GM21737 (cell line): ENCODE results near the gene B3GNT3.
"Not testable (repeated sequence)": the region's sequence is repeated elsewhere in the genome, so short reads cannot be mapped to it uniquely, and the experiment has no call there.

ENCODE experiments used
- ATAC-seq: cut with Tn5 transposase; IDR thresholded peaks from one replicate; pipeline ENCODE4 v1.9.1; 2021; ENCODE audit warnings: mild to moderate bottlenecking, moderate library complexity; ENCODE audit not compliant: unreplicated experiment

The B3GNT3 gene

GRCh38 chr19:17796013-17796837, 1.3 kb downstream of the B3GNT3 start:
- ATAC-seq, result no peak

GRCh38 chr19:17796838-17797423, 2.0 kb downstream of the B3GNT3 start:
- no peak for ATAC-seq

GRCh38 chr19:17797424-17798201, 2.7 kb downstream of the B3GNT3 start:
- no peak for ATAC-seq

DNA sequence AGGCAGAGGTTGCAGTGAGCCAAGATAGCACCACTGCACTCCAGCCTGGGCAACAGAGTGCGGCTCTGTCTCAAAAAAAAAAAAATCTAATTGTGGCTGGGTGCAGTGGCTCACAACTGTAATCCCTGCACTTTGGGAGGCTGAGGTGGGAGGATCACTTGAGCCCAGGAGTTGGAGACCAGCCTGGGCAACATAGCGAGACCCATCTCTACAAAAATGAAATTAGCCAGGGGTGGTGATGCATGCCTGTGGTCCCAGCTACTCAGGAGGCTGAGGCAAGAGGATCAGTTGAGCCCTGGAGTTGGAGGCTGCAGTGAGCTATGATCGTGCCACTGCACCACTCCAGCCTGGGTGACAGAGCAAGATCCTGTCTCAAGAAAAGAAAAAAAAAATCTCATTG, 3.7 kb downstream of the B3GNT3 start:
- ATAC-seq, result not testable (repeated sequence)

DNA sequence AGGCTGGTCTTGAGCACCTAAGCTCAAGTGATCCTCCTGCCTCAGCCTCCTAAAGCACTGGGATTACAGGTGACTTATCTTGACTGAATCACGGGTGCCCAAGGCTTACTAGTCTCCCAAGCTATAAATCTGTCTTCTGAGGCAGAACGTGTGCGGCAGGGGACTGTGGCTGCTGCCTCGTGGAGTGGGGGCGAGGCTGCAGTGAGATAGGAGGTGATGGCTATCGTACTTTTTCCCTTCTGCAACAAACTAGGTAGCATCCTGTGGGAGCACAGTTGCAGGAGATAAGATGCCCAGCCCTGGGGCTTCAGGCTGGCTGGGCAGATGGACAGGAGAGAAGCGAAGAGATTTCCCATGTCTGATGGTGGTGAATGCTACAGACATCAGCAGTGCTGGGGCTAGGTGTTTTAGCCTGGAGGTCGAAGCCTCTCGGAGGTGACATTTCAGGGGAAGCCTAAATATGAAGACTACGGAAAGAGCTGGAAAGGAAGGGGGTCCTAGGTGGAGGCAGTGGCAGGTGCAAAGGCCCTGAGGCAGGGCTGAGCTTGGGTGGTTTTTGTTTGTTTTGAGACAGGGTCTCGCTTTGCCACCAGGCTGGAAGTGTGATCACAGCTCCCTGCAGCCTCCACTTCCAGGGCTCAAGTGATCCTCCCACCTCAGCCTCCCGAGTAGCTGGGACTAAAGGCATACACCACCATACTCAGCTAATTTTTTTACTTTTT, 7.4 kb downstream of the B3GNT3 start:
- no peak for ATAC-seq

- no peak for ATAC-seq
Observed at GRCh38 chr19:17803264-17803896, 8.4 kb downstream of the B3GNT3 start.

DNA sequence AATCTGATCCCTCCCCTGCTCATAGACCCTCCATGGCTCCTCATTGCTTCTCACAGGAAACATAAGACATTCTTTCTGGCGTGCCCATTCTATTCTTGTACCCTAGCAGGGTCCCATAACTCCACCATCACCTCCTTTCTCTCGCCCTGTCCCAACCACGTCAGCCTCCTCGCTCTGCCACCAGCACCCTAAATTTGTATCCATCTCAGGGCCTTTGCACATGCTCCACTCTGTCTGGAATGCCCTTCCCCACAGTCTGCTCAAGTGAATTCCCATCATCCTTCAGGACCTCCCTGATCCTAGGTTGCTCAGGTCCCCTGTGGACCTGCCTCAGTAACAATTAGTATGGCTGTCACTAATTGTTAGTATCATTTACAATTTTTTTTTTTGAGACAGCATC, 10.5 kb downstream of the B3GNT3 start:
- ATAC-seq, result no peak

- no peak for ATAC-seq
Observed at GRCh38 chr19:17806945-17807344, 12.0 kb downstream of the B3GNT3 start.

DNA sequence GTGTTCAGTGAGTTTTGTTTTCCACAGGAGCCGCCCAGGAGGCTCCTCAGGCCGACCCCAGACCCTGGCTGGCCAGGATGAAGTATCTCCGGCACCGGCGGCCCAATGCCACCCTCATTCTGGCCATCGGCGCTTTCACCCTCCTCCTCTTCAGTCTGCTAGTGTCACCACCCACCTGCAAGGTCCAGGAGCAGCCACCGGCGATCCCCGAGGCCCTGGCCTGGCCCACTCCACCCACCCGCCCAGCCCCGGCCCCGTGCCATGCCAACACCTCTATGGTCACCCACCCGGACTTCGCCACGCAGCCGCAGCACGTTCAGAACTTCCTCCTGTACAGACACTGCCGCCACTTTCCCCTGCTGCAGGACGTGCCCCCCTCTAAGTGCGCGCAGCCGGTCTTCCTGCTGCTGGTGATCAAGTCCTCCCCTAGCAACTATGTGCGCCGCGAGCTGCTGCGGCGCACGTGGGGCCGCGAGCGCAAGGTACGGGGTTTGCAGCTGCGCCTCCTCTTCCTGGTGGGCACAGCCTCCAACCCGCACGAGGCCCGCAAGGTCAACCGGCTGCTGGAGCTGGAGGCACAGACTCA, 12.9 kb downstream of the B3GNT3 start:
- ATAC-seq, result no peak

DNA sequence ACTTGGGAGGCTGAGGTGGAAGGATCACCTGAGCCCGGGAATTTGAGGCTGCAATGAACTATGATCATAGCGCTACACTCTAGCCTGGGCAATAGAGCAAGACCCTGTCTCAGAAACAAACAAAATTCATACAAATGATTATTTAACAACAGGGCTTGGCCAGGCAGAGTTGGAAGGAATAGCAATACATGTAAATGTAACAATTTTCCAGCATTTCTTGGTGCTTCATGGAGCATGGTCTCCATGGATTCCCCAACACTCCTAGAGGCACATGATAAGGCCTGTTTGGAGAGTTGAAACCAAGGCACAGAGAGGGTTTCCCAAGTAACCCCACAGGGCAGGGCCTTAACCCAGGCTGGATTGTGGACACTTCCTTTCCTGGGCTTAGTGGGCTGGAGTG, 16.2 kb downstream of the B3GNT3 start:
- no peak for ATAC-seq

DNA sequence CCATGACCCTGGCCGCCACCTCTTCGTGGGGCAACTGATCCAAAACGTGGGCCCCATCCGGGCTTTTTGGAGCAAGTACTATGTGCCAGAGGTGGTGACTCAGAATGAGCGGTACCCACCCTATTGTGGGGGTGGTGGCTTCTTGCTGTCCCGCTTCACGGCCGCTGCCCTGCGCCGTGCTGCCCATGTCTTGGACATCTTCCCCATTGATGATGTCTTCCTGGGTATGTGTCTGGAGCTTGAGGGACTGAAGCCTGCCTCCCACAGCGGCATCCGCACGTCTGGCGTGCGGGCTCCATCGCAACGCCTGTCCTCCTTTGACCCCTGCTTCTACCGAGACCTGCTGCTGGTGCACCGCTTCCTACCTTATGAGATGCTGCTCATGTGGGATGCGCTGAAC, 16.7 kb downstream of the B3GNT3 start:
- no peak for ATAC-seq

GRCh38 chr19:17812099-17812498, 17.2 kb downstream of the B3GNT3 start:
- no peak for ATAC-seq

DNA sequence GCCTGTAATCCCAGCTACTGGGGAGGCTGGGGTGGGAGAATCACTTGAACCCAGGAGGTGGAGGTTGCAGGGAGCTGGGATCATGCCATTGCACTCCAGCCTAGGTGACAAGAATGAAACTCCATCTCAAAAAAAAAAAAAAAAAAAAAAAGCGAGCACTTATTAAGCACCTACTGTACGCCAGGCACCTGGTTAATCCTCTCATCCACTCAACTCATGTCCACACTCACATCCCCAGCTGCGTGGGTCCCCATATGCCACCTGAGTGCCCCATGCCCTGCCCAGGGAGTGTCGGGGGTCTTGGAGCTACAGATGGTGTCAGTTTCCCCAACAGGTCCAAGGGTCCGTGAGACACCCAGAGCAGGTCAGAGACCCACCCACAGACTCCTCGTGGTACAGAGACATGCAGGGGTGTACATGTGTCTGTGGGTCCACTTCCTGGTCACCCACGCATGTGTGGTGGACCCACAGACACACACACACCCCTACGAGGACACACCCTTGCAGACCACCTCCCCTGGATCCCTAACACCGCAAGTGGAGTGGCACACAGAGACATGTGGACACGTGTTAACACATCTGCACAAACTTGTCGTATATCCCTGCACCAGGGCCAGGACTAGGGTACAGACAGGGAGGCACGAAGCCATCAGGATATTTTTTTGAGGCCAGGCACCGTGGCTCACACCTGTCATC, 22.9 kb downstream of the B3GNT3 start:
- ATAC-seq, result no peak

GRCh38 chr19:17821190-17821589, 26.3 kb downstream of the B3GNT3 start, which contains the start of gene INSL3:
INSL3 (minus strand) TSS chr19:17821519; CDS start chr19:17821506, 13 bp downstream.
- no peak for ATAC-seq

DNA sequence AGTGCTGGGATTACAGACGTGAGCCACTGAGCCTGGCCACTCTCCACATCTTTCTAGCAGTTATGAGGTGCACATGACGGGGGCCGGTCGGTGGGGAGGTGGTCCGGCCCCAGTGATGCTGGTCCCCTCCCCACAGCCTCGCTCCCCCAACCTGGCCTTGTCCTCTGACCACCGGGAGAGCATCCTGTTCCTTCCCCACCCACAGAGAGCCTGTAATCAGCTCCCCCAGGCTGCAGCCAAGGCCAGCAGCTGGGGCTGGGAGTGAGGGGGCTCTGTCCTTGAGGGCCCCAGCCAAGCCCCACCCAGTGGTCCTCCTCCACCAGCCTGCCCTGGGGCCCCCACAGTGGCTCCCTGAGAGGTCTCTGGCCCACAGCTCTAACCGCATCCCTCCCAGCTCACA, 29.4 kb downstream of the B3GNT3 start:
- ATAC-seq, result no peak

- ATAC-seq, result no peak
Observed at GRCh38 chr19:17826508-17827056, 31.6 kb downstream of the B3GNT3 start.

DNA sequence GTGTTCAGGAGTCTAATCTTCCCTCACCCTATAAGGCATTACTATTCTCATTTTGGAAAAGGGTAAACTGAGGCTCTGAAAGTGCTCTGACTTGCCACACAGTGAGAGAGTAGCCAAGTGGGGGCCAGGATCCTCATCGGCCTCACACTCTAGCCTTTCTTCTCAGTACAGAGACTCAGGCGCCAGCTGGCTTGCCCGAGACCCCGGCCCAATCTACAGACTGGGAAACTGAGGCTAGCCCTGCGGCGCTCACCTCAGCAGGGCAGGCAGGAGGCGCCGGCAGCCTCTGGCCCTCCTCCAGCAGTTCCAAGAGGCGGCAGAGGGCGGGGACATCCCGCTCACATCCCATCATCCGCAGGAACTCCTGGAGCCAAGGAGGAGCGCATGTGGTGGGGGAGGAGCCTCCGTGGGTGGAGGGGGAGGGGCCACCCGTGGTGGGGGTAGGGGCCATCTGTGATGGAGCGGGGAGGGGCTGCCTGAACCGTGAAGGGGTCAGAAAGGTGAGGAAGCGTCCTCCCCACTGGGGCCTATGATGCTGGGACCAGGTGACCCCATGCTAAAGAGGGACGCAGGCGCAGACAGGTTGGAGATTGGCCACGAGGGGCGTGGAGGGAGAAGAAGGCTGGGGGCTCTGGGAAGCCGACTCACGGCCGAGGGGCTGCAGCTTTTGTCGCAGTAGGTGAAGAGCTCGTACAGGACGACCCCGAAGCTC, 35.1 kb downstream of the B3GNT3 start:
- ATAC-seq, result no peak

- no peak for ATAC-seq
Observed at GRCh38 chr19:17830567-17831418, 35.9 kb downstream of the B3GNT3 start.
